ENCODE measurements around the gene TMEM18. TPM values are rescaled to one million over a fixed set of nuclear protein-coding genes. Genes with fewer than 3 reads are reported as not detected.
"Not testable (repeated sequence)": the region's sequence is repeated elsewhere in the genome, so short reads cannot be mapped to it uniquely, and the experiment has no call there.

Gene TMEM18
- total RNA-seq, 1 experiment from 2014 or later = 49.6 TPM

DNA sequence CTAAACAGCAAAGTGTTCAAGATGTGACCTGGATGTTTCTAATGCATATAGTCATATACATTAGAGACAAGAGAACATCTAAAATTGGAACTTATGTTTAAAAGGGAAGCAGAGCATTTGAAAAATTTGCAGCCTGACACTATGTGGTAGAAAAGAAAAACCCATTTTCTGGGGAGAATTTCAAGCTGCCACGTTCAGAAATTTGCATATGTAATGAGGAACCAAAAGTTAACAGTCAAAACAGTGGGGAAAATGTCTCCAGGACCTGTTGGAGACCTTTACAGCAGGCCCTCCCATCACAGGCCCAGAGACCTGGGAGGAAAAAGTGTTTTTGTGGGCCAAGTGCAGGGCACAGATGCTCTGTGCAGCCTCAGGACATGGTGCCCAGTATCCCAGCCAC, 8.2 kb upstream of the TMEM18 start:
- ATAC-seq (no peak), DNase-seq (ENCODE audit: low read depth, low spot score) (no peak)
- H3K9me3 ChIP-seq (ENCODE audit: control insufficient read depth, insufficient read depth, low read depth, low read length) = peaks cover 10% of the 10 kb centered on the region; the same call in 1 of the 2 replicates
- no peaks in the 10 kb centered on the region for H3K4me1 ChIP-seq (ENCODE audit: control insufficient read depth, insufficient read depth, low read length)
- POLR2A ChIA-PET = no interaction called here
- no TSS peak for BruUV-seq (replicated peaks)
- H3K27me3 ChIP-seq (ENCODE audit: control insufficient read depth, insufficient read depth, low read length) = no peaks in the 10 kb centered on the region
- CTCF ChIA-PET = no interaction called here
- intact Hi-C loops (cut with micrococcal nuclease; ENCODE audit: unreplicated experiment) = no loop called here
- H3K4me3 ChIP-seq (ENCODE audit: low read depth in 2 of 2, low read length in 2 of 2) = no peak overlapping the region
- in situ Hi-C loops (cut with HindIII; ENCODE audit: low pct_unique_long_range_greater_than_20kb, low sequenced_read_pairs) = no loop called here
- no peak overlapping the region for H3K27ac ChIP-seq (ENCODE audit: low read length)
- no peak for TF ChIP-seq POLR2AphosphoS5 (IDR thresholded peaks at IDR 0.05; ENCODE audit: low read depth, low read length)
- TF ChIP-seq, protein P1, sequence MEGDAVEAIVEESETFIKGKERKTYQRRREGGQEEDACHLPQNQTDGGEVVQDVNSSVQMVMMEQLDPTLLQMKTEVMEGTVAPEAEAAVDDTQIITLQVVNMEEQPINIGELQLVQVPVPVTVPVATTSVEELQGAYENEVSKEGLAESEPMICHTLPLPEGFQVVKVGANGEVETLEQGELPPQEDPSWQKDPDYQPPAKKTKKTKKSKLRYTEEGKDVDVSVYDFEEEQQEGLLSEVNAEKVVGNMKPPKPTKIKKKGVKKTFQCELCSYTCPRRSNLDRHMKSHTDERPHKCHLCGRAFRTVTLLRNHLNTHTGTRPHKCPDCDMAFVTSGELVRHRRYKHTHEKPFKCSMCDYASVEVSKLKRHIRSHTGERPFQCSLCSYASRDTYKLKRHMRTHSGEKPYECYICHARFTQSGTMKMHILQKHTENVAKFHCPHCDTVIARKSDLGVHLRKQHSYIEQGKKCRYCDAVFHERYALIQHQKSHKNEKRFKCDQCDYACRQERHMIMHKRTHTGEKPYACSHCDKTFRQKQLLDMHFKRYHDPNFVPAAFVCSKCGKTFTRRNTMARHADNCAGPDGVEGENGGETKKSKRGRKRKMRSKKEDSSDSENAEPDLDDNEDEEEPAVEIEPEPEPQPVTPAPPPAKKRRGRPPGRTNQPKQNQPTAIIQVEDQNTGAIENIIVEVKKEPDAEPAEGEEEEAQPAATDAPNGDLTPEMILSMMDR (IDR thresholded peaks at IDR 0.05) = no peak
- no peak for TF ChIP-seq SIN3A (IDR thresholded peaks at IDR 0.05; ENCODE audit: borderline replicate concordance, insufficient read depth, low read depth, low read length)
- TF ChIP-seq TCF7L2 (IDR thresholded peaks at IDR 0.05; ENCODE audit: low read depth, low read length) = no peak
- TF ChIP-seq, protein P2, sequence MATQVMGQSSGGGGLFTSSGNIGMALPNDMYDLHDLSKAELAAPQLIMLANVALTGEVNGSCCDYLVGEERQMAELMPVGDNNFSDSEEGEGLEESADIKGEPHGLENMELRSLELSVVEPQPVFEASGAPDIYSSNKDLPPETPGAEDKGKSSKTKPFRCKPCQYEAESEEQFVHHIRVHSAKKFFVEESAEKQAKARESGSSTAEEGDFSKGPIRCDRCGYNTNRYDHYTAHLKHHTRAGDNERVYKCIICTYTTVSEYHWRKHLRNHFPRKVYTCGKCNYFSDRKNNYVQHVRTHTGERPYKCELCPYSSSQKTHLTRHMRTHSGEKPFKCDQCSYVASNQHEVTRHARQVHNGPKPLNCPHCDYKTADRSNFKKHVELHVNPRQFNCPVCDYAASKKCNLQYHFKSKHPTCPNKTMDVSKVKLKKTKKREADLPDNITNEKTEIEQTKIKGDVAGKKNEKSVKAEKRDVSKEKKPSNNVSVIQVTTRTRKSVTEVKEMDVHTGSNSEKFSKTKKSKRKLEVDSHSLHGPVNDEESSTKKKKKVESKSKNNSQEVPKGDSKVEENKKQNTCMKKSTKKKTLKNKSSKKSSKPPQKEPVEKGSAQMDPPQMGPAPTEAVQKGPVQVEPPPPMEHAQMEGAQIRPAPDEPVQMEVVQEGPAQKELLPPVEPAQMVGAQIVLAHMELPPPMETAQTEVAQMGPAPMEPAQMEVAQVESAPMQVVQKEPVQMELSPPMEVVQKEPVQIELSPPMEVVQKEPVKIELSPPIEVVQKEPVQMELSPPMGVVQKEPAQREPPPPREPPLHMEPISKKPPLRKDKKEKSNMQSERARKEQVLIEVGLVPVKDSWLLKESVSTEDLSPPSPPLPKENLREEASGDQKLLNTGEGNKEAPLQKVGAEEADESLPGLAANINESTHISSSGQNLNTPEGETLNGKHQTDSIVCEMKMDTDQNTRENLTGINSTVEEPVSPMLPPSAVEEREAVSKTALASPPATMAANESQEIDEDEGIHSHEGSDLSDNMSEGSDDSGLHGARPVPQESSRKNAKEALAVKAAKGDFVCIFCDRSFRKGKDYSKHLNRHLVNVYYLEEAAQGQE (IDR thresholded peaks at IDR 0.05; ENCODE audit: insufficient read depth in 1 of 2, low read depth in 2 of 2, low read length in 1 of 2) = no peak
- no peaks in the 10 kb centered on the region for H3K36me3 ChIP-seq (ENCODE audit: control insufficient read depth, insufficient read depth, low read length)

DNA sequence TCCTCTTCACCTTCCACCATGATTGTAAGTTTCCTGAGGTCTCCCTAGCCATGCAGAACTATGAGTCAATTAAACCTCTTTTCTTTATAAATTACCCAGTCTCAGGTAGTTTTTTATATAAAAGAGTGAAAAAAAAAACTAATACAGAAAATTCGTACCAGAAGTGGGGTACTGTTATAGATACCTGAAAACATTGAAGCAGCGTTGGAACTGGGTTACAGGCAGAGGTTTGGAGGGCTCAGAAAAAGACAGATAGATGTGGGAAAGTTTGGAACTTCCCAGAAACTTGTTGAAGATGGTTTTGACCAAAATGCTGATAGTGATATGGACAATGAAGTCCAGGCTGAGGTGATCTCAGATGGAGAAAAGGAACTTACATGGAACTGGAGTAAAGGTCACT, 7.7 kb upstream of the TMEM18 start:
- H3K27ac ChIP-seq (ENCODE audit: low read length); H3K27me3 ChIP-seq (ENCODE audit: control insufficient read depth, insufficient read depth, low read length); CTCF ChIA-PET; H3K4me3 ChIP-seq (ENCODE audit: low read depth in 2 of 2, low read length in 2 of 2); H3K4me1 ChIP-seq (ENCODE audit: control insufficient read depth, insufficient read depth, low read length); BruUV-seq (replicated peaks); intact Hi-C loops (cut with micrococcal nuclease; ENCODE audit: unreplicated experiment); DNase-seq (ENCODE audit: low read depth, low spot score); in situ Hi-C loops (cut with HindIII; ENCODE audit: low pct_unique_long_range_greater_than_20kb, low sequenced_read_pairs); POLR2A ChIA-PET; ATAC-seq; H3K36me3 ChIP-seq (ENCODE audit: control insufficient read depth, insufficient read depth, low read length): not testable (repeated sequence)
- peaks cover 10% of the 10 kb centered on the region; the same call in 1 of the 2 replicates for H3K9me3 ChIP-seq (ENCODE audit: control insufficient read depth, insufficient read depth, low read depth, low read length)

DNA sequence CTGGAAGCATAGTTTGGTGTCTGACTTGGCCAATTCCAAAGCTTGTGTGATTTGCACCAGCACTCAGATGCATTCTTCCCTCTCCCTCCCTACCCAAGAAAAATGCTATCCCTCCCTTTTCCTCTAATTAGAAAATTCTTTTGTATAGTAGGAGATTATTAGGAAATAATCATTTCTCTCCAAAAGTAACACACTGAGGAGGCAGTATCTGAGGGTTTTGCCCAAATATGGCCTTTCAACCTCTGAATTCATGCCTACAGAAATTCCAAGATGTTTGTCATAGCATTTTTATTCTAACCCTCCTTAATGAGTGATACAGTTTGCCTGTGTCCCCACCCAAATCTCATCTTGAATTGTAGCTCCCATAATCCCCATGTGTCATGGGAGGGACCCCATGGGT, 5.0 kb upstream of the TMEM18 start:
- POLR2A ChIA-PET = no interaction called here
- Histone ChIP-seq H3K27ac (ENCODE audit: low read length) (no peak overlapping the region), H3K27me3 (ENCODE audit: control insufficient read depth, insufficient read depth, low read length) (no peaks in the 10 kb centered on the region), H3K4me1 (ENCODE audit: control insufficient read depth, insufficient read depth, low read length) (peaks cover 4% of the 10 kb centered on the region; the same call in 1 of the 2 replicates), H3K36me3 (ENCODE audit: control insufficient read depth, insufficient read depth, low read length) (peaks cover 4% of the 10 kb centered on the region), H3K9me3 (ENCODE audit: control insufficient read depth, insufficient read depth, low read depth, low read length) (peaks cover 7% of the 10 kb centered on the region; the same call in 1 of the 2 replicates), H3K4me3 (ENCODE audit: low read depth in 2 of 2, low read length in 2 of 2) (no peak overlapping the region)
- ATAC-seq (no peak), DNase-seq (ENCODE audit: low read depth, low spot score) (no peak)
- intact Hi-C loops (cut with micrococcal nuclease; ENCODE audit: unreplicated experiment) = no loop called here
- in situ Hi-C loops (cut with HindIII; ENCODE audit: low pct_unique_long_range_greater_than_20kb, low sequenced_read_pairs) = no loop called here
- no TSS peak for BruUV-seq (replicated peaks)
- CTCF ChIA-PET = no interaction called here
- TF ChIP-seq POLR2AphosphoS5 (IDR thresholded peaks at IDR 0.05; ENCODE audit: low read depth, low read length) (no peak), SIN3A (IDR thresholded peaks at IDR 0.05; ENCODE audit: borderline replicate concordance, insufficient read depth, low read depth, low read length) (no peak), TCF7L2 (IDR thresholded peaks at IDR 0.05; ENCODE audit: low read depth, low read length) (no peak)
- TF ChIP-seq, protein P1 (IDR thresholded peaks at IDR 0.05) = no peak
- TF ChIP-seq, protein P2 (IDR thresholded peaks at IDR 0.05; ENCODE audit: insufficient read depth in 1 of 2, low read depth in 2 of 2, low read length in 1 of 2) = no peak
